Stomach (tissue), 9 donors: ENCODE data around the gene CLIP2. TPM values are rescaled to one million over a fixed set of nuclear protein-coding genes. Genes with fewer than 3 reads are reported as not detected.

Experiments used
- DNase-seq, 2 donors: peaks; one replicate each; pipeline versions ENCODE4 v3.0.0 to v3.0.0-alpha.2; 2013 to 2019
- H3K27ac ChIP-seq, 5 donors: fragments of 200-600 bp in 4 of 5; sonication (generic) in 4 of 5; one replicate each; pipeline ENCODE4 v1.5.1; 2013 to 2019; ENCODE audit warnings: mild to moderate bottlenecking in 1 of 5, moderate library complexity in 1 of 5
- H3K27me3 ChIP-seq, 3 donors: fragments of 200-600 bp; sonication (generic); one replicate each; pipeline ENCODE4 v1.5.1; 2017 to 2019; ENCODE audit warnings: mixed run types in 1 of 3
- H3K36me3 ChIP-seq, 4 donors: fragments of 200-600 bp; sonication (generic); 1 replicate in 3 of 4; 2 replicates in 1 of 4; pipeline ENCODE4 v1.5.1; 2016 to 2019
- H3K4me1 ChIP-seq, 4 donors: fragments of 200-600 bp; sonication (generic); one replicate each; pipeline ENCODE4 v1.5.1; 2016 to 2019
- H3K4me3 ChIP-seq, 4 donors: fragments of 200-600 bp; sonication (generic) in 3 of 4; one replicate each; pipeline ENCODE4 v1.5.1; 2016 to 2019; ENCODE audit warnings: mild to moderate bottlenecking in 1 of 4
- H3K9me3 ChIP-seq, 4 donors: fragments of 200-600 bp; sonication (generic); one replicate each; pipeline ENCODE4 v1.5.1; 2016 to 2019
- EP300 ChIP-seq: sonication (generic); formaldehyde crosslinking; IDR thresholded peaks from one replicate; pipeline ENCODE4 v1.6.1; 2017; ENCODE audit warnings: antibody characterized with exemption
- POLR2A ChIP-seq, 4 donors: fragments of 450-650 bp; IDR thresholded peaks; one replicate each; pipeline ENCODE4 v1.6.1; 2016; ENCODE audit warnings: antibody characterized with exemption in 4 of 4, control low read depth in 2 of 4, mild to moderate bottlenecking in 1 of 4, moderate library complexity in 1 of 4
- POLR2AphosphoS5 ChIP-seq, 3 donors: sonication (generic); formaldehyde crosslinking; IDR thresholded peaks; one replicate each; pipeline ENCODE4 v1.6.1; 2016; ENCODE audit warnings: antibody characterized with exemption in 3 of 3
- WGBS, 5 donors: extraction: QIAGEN DNeasy Blood & Tissue Kit in 3 of 5; methylation state at CpG; one replicate each; pipeline versions ENCODE4 v1.1.5 to v1.1.7; 2013 to 2018; 5-methylcytosine and 5-hydroxymethylcytosine counted together
- intact Hi-C: fragments of 100-400 bp; cut with DNase I; formaldehyde crosslinking; loops from one replicate; pipeline ENCODE4 v1.15.1; 2023; ENCODE audit warnings: low total_unique reads
- polyA plus RNA-seq, 3 donors: library from polyadenylated mRNA; stranded (reverse); fragments of 200-250 nt; gene quantifications; one replicate each; pipeline ENCODE4 v1.2.3, GENCODE V29; 2013
- total RNA-seq, 5 donors: library from RNA; depleted of rRNA; stranded (reverse); fragments of >200 nt; gene quantifications; one replicate each; pipeline versions ENCODE4 v1.1.0 to v1.2.3, GENCODE V29; 2014 to 2016
- TF ChIP-seq, protein P1 (sequence below), 7 experiments: fragments of 450-650 bp in 4 of 7; fragments of 200-600 bp in 3 of 7; sonication (generic) in 3 of 7; IDR thresholded peaks; one replicate each; pipeline ENCODE4 v1.5.1; 2016 to 2019; ENCODE audit warnings: antibody characterized with exemption in 7 of 7, control low read depth in 2 of 7, mild to moderate bottlenecking in 1 of 7
- donor health status: healthy with polysubstance abuse.
- donor health status: Bipolar disorder and iron deficiency.
- donor health status: healthy.

Gene CLIP2
- total and polyA plus RNA-seq, 8 donors = 4.5 to 485 (median 23.9) TPM

DNA sequence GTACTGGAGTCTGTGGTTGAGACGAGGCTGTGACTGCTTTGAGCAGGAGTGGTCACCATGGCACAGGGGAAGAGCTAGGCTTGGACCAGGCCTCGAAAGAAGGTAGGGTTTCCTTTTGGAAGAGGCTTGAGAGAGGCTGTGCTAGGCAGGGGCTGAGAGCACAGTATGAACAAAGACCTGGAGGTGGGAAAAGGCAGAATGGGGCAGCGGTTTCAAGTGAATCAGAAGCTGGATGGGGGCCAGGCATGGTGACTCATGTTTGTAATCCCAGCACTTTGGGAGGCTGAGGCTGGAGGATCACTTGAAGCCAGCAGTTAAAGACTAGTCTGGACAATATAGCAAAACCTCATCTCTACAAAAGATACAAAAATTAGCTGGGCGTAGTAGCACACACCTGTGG lies 65.9 kb downstream of the CLIP2 start:
- H3K4me1 ChIP-seq = peaks cover 0 to 7% (median 0%) of the 10 kb centered on the region in 4 donors
- peaks cover 0 to 13% (median 5%) of the 10 kb centered on the region in 4 donors for H3K9me3 ChIP-seq
- H3K36me3 ChIP-seq = peaks cover 20 to 73% (median 65%) of the 10 kb centered on the region in 4 donors
- no peak overlapping the region for H3K4me3 ChIP-seq
- intact Hi-C loops = no loop called here
- WGBS, 5 donors = 76 to 85% (median 78%) methylated on average over 4 of the region's 4 CpGs
- no peak for TF ChIP-seq EP300
- TF ChIP-seq, protein P1, sequence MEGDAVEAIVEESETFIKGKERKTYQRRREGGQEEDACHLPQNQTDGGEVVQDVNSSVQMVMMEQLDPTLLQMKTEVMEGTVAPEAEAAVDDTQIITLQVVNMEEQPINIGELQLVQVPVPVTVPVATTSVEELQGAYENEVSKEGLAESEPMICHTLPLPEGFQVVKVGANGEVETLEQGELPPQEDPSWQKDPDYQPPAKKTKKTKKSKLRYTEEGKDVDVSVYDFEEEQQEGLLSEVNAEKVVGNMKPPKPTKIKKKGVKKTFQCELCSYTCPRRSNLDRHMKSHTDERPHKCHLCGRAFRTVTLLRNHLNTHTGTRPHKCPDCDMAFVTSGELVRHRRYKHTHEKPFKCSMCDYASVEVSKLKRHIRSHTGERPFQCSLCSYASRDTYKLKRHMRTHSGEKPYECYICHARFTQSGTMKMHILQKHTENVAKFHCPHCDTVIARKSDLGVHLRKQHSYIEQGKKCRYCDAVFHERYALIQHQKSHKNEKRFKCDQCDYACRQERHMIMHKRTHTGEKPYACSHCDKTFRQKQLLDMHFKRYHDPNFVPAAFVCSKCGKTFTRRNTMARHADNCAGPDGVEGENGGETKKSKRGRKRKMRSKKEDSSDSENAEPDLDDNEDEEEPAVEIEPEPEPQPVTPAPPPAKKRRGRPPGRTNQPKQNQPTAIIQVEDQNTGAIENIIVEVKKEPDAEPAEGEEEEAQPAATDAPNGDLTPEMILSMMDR (IDR thresholded peaks at IDR 0.05) = no peak
- TF ChIP-seq POLR2A (IDR thresholded peaks at IDR 0.05) = no peak
- no peak for TF ChIP-seq POLR2AphosphoS5 (IDR thresholded peaks at IDR 0.05)
- no peaks in the 10 kb centered on the region for H3K27me3 ChIP-seq
- DNase-seq = peak in 1 of 2 donors; percentile 64
- H3K27ac ChIP-seq = no peak overlapping the region

DNA sequence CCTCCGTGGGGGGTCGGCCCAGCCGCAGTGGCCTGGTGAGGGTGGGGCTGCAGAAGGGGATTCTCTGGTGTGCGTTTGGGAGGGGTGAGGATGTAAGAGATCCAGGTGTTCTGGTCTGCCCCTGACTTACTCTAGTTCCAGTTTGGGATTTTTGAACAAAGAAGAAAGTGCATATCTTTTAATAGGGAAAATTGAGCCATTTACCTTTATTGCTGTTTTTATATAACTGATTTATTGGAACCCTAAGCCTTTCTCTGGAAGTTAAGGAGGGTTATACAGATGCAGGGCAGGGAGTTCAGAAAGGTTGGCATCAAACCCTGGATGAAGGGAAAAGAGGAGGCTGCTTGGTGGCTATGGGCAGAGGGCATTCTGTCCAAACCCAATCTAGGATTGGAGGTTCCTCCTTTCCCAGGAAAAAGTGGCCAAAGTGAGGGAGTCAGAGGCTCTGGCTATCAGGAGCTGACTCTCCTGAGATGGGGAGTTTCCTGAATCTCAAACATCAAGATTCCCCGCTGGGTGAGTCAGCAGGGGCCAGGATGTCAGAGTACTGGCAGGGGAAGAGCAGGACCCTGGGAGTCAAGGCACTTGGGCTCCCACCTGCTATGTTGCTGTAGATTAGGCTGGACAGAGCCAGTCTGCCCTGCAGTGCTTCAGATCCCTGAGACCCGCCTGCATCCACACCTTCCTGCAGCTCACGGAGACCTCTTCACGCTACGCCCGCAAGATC lies 67.5 kb downstream of the CLIP2 start:
- Histone ChIP-seq H3K9me3 (peaks cover 0 to 13% (median 5%) of the 10 kb centered on the region in 4 donors), H3K36me3 (peaks cover 28 to 87% (median 81%) of the 10 kb centered on the region in 4 donors), H3K4me1 (peaks cover 0 to 7% (median 0%) of the 10 kb centered on the region in 4 donors), H3K27ac (no peak overlapping the region), H3K27me3 (no peaks in the 10 kb centered on the region), H3K4me3 (no peak overlapping the region)
- DNase-seq = no peak
- intact Hi-C loops = no loop called here
- TF ChIP-seq POLR2A (IDR thresholded peaks at IDR 0.05) = no peak
- WGBS, 5 donors = 96 to 100% (median 97%) methylated on average over 10 of the region's 10 CpGs

DNA sequence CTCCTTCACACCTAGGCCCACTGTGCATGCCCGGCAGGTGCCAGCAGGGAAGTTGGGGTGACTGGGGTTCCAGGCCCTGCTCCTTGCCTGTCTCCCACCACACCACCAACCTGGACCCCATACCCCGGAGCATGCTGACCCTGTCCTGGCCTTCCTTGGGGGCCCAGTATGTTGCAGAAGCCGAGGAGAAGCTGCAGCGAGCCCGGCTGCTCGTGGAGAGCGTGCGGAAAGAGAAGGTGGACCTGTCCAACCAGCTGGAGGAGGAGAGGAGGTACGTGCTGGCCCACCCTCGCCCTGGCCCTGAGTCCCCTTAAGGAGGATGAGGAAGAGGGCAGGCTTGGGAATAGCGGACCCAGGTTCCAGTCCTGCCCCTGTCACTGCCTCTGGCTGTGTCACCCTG lies 70.8 kb downstream of the CLIP2 start:
- H3K9me3 ChIP-seq = peaks cover 0 to 13% (median 5%) of the 10 kb centered on the region in 4 donors
- H3K4me3 ChIP-seq = no peak overlapping the region
- no peaks in the 10 kb centered on the region for H3K27me3 ChIP-seq
- H3K27ac ChIP-seq = no peak overlapping the region
- no peak for DNase-seq
- intact Hi-C loops = no loop called here
- H3K4me1 ChIP-seq = peaks cover 0 to 2% (median 0%) of the 10 kb centered on the region in 4 donors
- 93 to 100% (median 96%) methylated on average over 9 to 11 of the region's 11 CpGs for WGBS, 5 donors
- TF ChIP-seq EP300 = no peak
- H3K36me3 ChIP-seq = peaks cover 34 to 97% (median 93%) of the 10 kb centered on the region in 4 donors

DNA sequence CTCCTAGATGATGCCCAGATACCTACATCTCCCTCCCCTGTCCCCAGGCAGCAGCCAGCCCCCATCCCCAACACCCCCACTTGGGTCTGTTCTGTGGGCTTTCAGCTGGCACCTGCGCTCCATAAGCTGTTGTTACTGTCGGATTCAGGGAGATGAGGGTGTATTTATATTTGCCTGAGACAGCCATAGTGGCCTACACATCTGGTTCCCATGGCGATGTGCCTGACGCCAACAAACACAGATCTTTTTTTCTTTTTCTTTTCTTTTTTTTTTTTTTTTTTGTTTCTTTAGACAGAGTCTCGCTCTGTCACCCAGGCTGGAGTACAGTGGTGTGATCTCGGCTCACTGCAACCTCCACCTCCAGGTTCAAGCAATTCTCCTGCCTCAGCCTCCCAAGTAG lies 73.1 kb downstream of the CLIP2 start:
- no peak overlapping the region for H3K27ac ChIP-seq
- peaks cover 20 to 90% (median 83%) of the 10 kb centered on the region in 4 donors for H3K36me3 ChIP-seq
- H3K4me3 ChIP-seq = no peak overlapping the region
- H3K9me3 ChIP-seq = no peaks in the 10 kb centered on the region
- H3K4me1 ChIP-seq = no peaks in the 10 kb centered on the region
- DNase-seq = peak in 1 of 2 donors; percentile 26
- intact Hi-C loops = no loop called here
- TF ChIP-seq POLR2A (IDR thresholded peaks at IDR 0.05) (no peak), POLR2AphosphoS5 (IDR thresholded peaks at IDR 0.05) (no peak), EP300 (no peak)
- TF ChIP-seq, protein P1 (IDR thresholded peaks at IDR 0.05) = no peak
- no peaks in the 10 kb centered on the region for H3K27me3 ChIP-seq
- WGBS, 5 donors = 83 to 92% (median 90%) methylated on average over 6 of the region's 6 CpGs

DNA sequence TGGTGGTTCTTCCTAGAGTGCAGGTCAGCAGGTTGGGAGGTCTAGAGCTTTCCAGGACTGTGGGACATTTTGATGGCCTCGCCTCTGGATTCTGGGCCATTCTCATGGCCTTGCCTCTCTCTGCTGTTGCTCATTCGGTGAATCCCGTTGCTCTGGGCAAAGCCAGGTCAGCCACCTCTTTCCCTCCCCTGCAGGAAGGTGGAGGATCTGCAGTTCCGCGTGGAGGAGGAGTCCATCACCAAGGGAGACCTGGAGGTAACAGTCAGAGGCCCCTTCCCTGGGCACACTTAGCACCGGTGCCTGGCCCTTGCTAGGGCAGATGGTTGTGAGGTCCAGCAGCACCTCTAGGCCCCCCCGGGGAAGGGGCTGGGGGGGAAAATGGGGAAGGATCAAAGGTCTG lies 74.9 kb downstream of the CLIP2 start:
- Histone ChIP-seq H3K4me3 (no peak overlapping the region), H3K27me3 (no peaks in the 10 kb centered on the region), H3K27ac (no peak overlapping the region), H3K4me1 (no peaks in the 10 kb centered on the region), H3K36me3 (peaks cover 17 to 83% (median 67%) of the 10 kb centered on the region in 4 donors), H3K9me3 (no peaks in the 10 kb centered on the region)
- DNase-seq = no peak
- intact Hi-C loops = no loop called here
- TF ChIP-seq EP300 (no peak), POLR2A (IDR thresholded peaks at IDR 0.05) (no peak), POLR2AphosphoS5 (IDR thresholded peaks at IDR 0.05) (no peak)
- TF ChIP-seq, protein P1 (IDR thresholded peaks at IDR 0.05) = no peak
- WGBS, 5 donors = 83 to 92% (median 87%) methylated on average over 7 of the region's 7 CpGs
